SK-N-SH treated with all-trans-retinoic acid at 6 μM for 48 hours (cell line): ENCODE data around the gene DHX57.

Experiments
- ATAC-seq: fragments of 200-7000 bp; cut with Tn5 transposase; 3 replicates; pipeline ENCODE4 v1.9.1; 2020; ENCODE audit warnings: mild to moderate bottlenecking, moderate library complexity
- BACH2 ChIP-seq: fragments of 250-450 bp; sonication (Bioruptor Pico); IDR thresholded peaks from 2 replicates; pipeline ENCODE4 v1.9.0; 2021; ENCODE audit warnings: mild to moderate bottlenecking, borderline replicate concordance
- CSDC2 ChIP-seq: fragments of 250-450 bp; sonication (Bioruptor Pico); IDR thresholded peaks from 2 replicates; pipeline ENCODE4 v1.5.0; 2020; ENCODE audit warnings: mild to moderate bottlenecking, moderate library complexity
- ESRRG ChIP-seq: fragments of 250-450 bp; sonication (Bioruptor Pico); IDR thresholded peaks from 2 replicates; pipeline ENCODE4 v1.6.1; 2021; ENCODE audit warnings: mild to moderate bottlenecking
- GLIS3 ChIP-seq: fragments of 250-450 bp; sonication (Bioruptor Pico); IDR thresholded peaks from 2 replicates; pipeline ENCODE4 v1.5.0; 2020; ENCODE audit warnings: mild to moderate bottlenecking, moderate library complexity
- OSR1 ChIP-seq: fragments of 250-450 bp; sonication (Bioruptor Pico); IDR thresholded peaks from 2 replicates; pipeline ENCODE4 v1.8.0; 2022; ENCODE audit warnings: moderate library complexity, mild to moderate bottlenecking, inconsistent platforms
- POU6F1 ChIP-seq: fragments of 250-450 bp; sonication (Bioruptor Pico); IDR thresholded peaks from 2 replicates; pipeline ENCODE4 v1.8.0; 2021; ENCODE audit warnings: low read depth, mild to moderate bottlenecking, moderate library complexity, borderline replicate concordance
- PPARA ChIP-seq: fragments of 250-450 bp; sonication (Bioruptor Pico); IDR thresholded peaks from 2 replicates; pipeline ENCODE4 v1.5.0; 2020; ENCODE audit warnings: mild to moderate bottlenecking, borderline replicate concordance
- RARB ChIP-seq: fragments of 250-450 bp; sonication (Bioruptor Pico); IDR thresholded peaks from 2 replicates; pipeline ENCODE4 v1.8.0; 2021; ENCODE audit warnings: mild to moderate bottlenecking, moderate library complexity
- TCF4 ChIP-seq: fragments of 250-450 bp; sonication (Bioruptor Pico); IDR thresholded peaks from 2 replicates; pipeline ENCODE4 v1.8.0; 2021; ENCODE audit warnings: mild to moderate bottlenecking, moderate library complexity, borderline replicate concordance
- TOX ChIP-seq: fragments of 250-450 bp; sonication (Bioruptor Pico); IDR thresholded peaks from 2 replicates; pipeline ENCODE4 v1.8.0; 2021; ENCODE audit warnings: mild to moderate bottlenecking, moderate library complexity, borderline replicate concordance
- TSHZ2 ChIP-seq: fragments of 250-450 bp; sonication (Bioruptor Pico); IDR thresholded peaks from 2 replicates; pipeline ENCODE4 v1.5.0; 2020; ENCODE audit warnings: mild to moderate bottlenecking, moderate library complexity
- ZC3H10 ChIP-seq: fragments of 250-450 bp; sonication (Bioruptor Pico); IDR thresholded peaks from 2 replicates; pipeline ENCODE4 v1.5.1; 2021; ENCODE audit warnings: mild to moderate bottlenecking, moderate library complexity
- ZFP3 ChIP-seq: fragments of 250-450 bp; sonication (Bioruptor Pico); IDR thresholded peaks from 2 replicates; pipeline ENCODE4 v1.5.0; 2020; ENCODE audit warnings: mild to moderate bottlenecking, moderate library complexity
- ZFP30 ChIP-seq: fragments of 450-650 bp; formaldehyde crosslinking; IDR thresholded peaks from 2 replicates; pipeline ENCODE4 v1.5.0; 2022; ENCODE audit warnings: mild to moderate bottlenecking, moderate library complexity
- ZNF565 ChIP-seq: fragments of 450-650 bp; formaldehyde crosslinking; conservative IDR thresholded peaks from 2 replicates; pipeline ENCODE4 v1.5.0; 2020; ENCODE audit warnings: low read depth, mild to moderate bottlenecking, moderate library complexity
- ZNF70 ChIP-seq: fragments of 450-650 bp; formaldehyde crosslinking; IDR thresholded peaks from 2 replicates; pipeline ENCODE4 v1.5.0; 2020; ENCODE audit warnings: mild to moderate bottlenecking, moderate library complexity
- ZNF8 ChIP-seq: fragments of 450-650 bp; formaldehyde crosslinking; IDR thresholded peaks from 2 replicates; pipeline ENCODE4 v1.5.0; 2020; ENCODE audit warnings: mild to moderate bottlenecking, moderate library complexity
- TF ChIP-seq, protein P1 (sequence below): fragments of 250-450 bp; sonication (Bioruptor Pico); IDR thresholded peaks from 2 replicates; pipeline ENCODE4 v1.8.0; 2020; ENCODE audit warnings: mild to moderate bottlenecking, moderate library complexity, borderline replicate concordance
- TF ChIP-seq, protein P2 (sequence below): fragments of 250-450 bp; sonication (Bioruptor Pico); IDR thresholded peaks from 2 replicates; pipeline ENCODE4 v1.5.1; 2020; ENCODE audit warnings: low read depth, mild to moderate bottlenecking, moderate library complexity
- TF ChIP-seq, protein P3 (sequence below): fragments of 250-450 bp; sonication (Bioruptor Pico); IDR thresholded peaks from 2 replicates; pipeline ENCODE4 v1.5.1; 2021; ENCODE audit warnings: mild to moderate bottlenecking, moderate library complexity

DHX57 gene

GRCh38 chr2:38815936-38816335 lies 59.8 kb downstream of the DHX57 start:
- no peak for TF ChIP-seq POU6F1 (CRISPR knock-in tag)
- TF ChIP-seq CSDC2 (CRISPR knock-in tag): no peak
- TF ChIP-seq, protein P1, sequence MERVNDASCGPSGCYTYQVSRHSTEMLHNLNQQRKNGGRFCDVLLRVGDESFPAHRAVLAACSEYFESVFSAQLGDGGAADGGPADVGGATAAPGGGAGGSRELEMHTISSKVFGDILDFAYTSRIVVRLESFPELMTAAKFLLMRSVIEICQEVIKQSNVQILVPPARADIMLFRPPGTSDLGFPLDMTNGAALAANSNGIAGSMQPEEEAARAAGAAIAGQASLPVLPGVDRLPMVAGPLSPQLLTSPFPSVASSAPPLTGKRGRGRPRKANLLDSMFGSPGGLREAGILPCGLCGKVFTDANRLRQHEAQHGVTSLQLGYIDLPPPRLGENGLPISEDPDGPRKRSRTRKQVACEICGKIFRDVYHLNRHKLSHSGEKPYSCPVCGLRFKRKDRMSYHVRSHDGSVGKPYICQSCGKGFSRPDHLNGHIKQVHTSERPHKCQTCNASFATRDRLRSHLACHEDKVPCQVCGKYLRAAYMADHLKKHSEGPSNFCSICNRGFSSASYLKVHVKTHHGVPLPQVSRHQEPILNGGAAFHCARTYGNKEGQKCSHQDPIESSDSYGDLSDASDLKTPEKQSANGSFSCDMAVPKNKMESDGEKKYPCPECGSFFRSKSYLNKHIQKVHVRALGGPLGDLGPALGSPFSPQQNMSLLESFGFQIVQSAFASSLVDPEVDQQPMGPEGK (CRISPR knock-in tag): no peak
- TF ChIP-seq TSHZ2 (CRISPR knock-in tag): no peak
- TF ChIP-seq, protein P2, sequence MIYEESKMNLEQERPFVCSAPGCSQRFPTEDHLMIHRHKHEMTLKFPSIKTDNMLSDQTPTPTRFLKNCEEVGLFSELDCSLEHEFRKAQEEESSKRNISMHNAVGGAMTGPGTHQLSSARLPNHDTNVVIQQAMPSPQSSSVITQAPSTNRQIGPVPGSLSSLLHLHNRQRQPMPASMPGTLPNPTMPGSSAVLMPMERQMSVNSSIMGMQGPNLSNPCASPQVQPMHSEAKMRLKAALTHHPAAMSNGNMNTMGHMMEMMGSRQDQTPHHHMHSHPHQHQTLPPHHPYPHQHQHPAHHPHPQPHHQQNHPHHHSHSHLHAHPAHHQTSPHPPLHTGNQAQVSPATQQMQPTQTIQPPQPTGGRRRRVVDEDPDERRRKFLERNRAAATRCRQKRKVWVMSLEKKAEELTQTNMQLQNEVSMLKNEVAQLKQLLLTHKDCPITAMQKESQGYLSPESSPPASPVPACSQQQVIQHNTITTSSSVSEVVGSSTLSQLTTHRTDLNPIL (CRISPR knock-in tag): no peak
- TF ChIP-seq ZNF565 (CRISPR knock-in tag): no peak
- no peak for TF ChIP-seq GLIS3
- TF ChIP-seq ZNF8 (CRISPR knock-in tag): no peak
- no peak for TF ChIP-seq ZNF70 (CRISPR knock-in tag)
- TF ChIP-seq TOX (CRISPR knock-in tag): no peak
- no peak for TF ChIP-seq ZC3H10 (CRISPR knock-in tag)
- no peak for TF ChIP-seq RARB (CRISPR knock-in tag)
- TF ChIP-seq ZFP3 (CRISPR knock-in tag): no peak
- no peak for ATAC-seq

DNA sequence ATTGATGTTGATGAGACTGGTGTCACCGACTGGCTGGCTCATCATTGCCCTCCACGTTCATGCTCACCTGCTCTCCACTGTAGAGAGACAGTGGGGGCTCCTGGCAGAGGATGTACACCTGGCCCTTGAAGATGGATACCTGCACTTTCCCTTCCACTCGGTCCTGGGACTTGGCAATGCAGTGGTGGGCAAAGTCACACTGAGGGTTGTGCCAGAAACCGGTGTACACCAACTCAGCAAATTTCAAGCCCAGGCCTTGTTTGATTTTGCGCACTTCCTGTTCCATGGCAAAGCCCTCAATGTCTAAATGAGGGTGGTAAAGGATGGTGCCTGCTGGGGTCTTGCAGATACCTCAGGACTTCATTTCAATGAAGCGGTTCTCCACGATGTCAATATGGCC lies 65.2 kb downstream of the DHX57 start:
- ATAC-seq: no peak
- TF ChIP-seq PPARA (CRISPR knock-in tag) (no peak), POU6F1 (CRISPR knock-in tag) (no peak), BACH2 (CRISPR knock-in tag) (no peak), ZNF70 (CRISPR knock-in tag) (no peak), GLIS3 (no peak)

- ATAC-seq: no peak
- TF ChIP-seq BACH2 (CRISPR knock-in tag): no peak
- TF ChIP-seq POU6F1 (CRISPR knock-in tag): no peak
- no peak for TF ChIP-seq ZNF565 (CRISPR knock-in tag)
- no peak for TF ChIP-seq ESRRG (CRISPR knock-in tag)
- no peak for TF ChIP-seq GLIS3
- no peak for TF ChIP-seq ZFP30 (CRISPR knock-in tag)
- no peak for TF ChIP-seq ZNF8 (CRISPR knock-in tag)
- TF ChIP-seq, protein P2 (CRISPR knock-in tag): no peak
- TF ChIP-seq TCF4 (CRISPR knock-in tag): no peak
- TF ChIP-seq TSHZ2 (CRISPR knock-in tag): no peak
- no peak for TF ChIP-seq OSR1 (CRISPR knock-in tag)
- no peak for TF ChIP-seq ZFP3 (CRISPR knock-in tag)
- TF ChIP-seq, protein P3, sequence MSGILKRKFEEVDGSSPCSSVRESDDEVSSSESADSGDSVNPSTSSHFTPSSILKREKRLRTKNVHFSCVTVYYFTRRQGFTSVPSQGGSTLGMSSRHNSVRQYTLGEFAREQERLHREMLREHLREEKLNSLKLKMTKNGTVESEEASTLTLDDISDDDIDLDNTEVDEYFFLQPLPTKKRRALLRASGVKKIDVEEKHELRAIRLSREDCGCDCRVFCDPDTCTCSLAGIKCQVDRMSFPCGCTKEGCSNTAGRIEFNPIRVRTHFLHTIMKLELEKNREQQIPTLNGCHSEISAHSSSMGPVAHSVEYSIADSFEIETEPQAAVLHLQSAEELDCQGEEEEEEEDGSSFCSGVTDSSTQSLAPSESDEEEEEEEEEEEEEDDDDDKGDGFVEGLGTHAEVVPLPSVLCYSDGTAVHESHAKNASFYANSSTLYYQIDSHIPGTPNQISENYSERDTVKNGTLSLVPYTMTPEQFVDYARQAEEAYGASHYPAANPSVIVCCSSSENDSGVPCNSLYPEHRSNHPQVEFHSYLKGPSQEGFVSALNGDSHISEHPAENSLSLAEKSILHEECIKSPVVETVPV (CRISPR knock-in tag): no peak
Measured at GRCh38 chr2:38808677-38809076, 67.1 kb downstream of the DHX57 start.
